ENCODE data around the gene MOB1B.
"Not testable (repeated sequence)": the region's sequence is repeated elsewhere in the genome, so short reads cannot be mapped to it uniquely, and the experiment has no call there.

Gene MOB1B

DNA sequence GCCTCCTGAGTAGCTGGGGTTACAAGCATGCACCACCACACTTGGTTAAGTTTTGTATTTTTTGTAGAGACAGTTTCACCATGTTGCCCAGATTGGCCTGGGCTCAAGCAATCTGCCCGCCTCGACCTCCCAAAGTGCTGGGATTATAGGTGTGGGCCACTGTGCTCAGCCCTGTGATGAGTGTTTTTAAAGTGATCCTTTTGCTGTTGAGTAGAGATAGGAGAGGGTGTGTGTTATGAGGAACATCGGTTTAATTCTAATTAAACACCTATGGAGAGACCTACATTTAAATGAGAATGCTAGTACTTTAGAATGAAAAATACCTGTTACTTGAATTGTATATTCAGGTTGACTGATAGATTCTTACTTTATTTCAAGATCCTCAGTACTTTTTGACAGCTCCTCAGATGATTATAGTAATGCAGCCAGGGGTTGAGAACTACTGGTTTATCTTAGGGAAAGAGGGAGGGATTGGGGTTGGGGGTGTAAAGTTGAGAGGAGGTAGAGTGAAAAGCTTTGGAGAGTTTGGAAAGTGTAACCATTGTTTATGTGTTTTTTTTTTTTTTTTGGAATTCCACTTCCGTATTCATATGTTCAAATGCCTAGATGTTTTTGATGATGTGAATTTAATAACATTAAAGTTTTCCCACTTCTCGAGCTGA lies 54.5 kb downstream of the MOB1B start:
- DNase-seq (ENCODE audit: low read depth, low spot score), result no peak

DNA sequence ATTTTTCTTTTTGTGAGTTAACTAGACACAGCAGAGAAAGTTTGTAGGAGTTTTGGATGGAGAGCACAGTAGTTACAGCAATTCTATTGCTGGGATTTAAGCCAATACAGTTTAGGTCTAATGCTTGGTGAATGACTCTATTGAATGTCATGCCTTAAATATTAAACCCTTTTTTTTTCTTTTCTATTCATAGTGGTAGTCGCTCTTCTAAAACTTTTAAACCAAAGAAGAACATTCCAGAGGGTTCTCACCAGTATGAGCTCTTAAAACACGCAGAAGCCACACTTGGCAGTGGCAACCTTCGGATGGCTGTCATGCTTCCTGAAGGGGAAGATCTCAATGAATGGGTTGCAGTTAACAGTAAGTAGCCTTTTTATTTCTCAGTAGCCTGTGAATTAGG lies 56.5 kb downstream of the MOB1B start:
- peak; percentile 90 for DNase-seq (ENCODE audit: low read depth, low spot score)

DNA sequence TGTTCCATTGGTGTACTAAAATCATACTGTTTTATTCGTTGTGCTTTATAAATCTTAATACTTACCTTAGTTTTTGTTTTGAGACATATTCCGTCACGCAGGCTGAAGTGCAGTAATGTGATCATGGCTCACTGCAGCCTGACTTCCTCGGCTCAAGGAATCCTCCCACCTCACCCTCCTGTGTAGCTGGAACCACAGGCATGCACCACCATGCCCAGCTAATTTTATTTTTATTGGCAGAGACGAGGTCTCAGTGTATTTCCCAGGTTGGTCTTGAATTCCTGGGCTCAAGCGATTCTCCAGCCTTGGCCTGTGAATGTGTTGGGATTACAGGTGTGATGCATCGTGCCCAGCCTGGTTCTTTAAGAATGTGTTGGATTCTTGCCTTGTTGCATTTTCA lies 66.9 kb downstream of the MOB1B start:
- DNase-seq (ENCODE audit: low read depth, low spot score), result peak; percentile 92

DNA sequence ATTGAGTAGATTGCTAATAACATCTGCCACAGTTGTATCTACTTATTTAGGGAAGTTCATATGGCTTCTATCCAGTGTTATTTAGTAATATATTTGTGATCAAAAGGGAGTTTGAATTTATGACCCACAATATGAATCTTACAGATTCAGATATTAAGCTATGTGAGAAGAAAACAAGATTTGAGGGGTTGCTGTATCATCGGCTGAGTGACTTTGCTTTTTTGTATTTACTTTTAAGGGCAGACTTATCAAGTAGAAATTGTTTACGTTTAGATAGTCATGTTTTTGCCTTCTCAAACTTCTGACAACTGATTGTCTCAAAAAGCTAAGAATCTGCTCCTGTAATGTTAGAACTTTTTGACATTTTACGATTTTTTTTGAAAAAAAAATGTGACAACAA lies 74.1 kb downstream of the MOB1B start:
- no peak for DNase-seq (ENCODE audit: low read depth, low spot score)

DNA sequence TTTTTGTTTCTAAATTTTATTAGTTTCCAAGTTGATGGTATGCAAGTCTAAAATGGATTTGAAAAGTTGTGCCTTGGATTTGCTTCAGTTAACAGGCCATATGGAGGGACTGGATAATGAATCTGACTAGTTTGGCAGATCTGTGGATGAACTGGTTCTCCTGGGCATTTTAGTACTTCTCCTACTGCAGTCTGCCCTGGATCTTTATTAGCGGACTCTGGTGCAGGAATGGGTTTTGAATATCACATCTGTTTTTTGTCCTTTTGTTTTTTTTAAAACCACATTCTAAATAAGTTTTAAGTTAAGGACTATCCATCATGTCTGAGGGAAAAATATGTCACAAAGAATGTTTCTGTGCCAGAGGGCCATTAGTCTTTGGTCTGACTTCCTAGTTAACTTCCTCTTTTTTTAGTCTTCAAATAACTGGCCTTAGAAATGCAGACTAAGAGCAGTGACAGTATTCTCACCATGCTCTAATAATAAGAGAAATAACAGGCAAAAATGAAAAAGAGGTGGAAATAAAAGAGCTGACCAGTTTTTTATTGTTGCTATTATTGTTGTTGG lies 77.4 kb downstream of the MOB1B start:
- no peak for DNase-seq (ENCODE audit: low read depth, low spot score)

DNA sequence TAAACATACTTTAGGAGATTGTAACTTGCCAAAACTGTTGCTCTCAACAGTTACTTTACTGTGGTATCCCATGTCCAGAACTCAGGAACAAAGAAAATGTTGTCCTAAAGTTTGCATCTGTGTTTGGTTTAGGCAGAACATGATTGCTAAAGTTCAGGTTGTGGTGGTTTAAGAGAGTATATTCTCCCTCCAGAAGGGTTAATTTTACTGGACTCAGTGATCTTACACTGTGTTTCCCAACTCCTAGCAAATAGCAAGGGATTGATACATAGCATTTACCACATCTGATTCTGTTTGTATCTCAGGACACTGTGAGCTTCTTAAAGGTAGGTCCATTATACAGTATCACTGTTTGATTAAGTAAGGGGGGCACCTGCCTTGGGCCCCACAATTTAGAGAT lies 78.0 kb downstream of the MOB1B start:
- DNase-seq (ENCODE audit: low read depth, low spot score), result no peak

DNA sequence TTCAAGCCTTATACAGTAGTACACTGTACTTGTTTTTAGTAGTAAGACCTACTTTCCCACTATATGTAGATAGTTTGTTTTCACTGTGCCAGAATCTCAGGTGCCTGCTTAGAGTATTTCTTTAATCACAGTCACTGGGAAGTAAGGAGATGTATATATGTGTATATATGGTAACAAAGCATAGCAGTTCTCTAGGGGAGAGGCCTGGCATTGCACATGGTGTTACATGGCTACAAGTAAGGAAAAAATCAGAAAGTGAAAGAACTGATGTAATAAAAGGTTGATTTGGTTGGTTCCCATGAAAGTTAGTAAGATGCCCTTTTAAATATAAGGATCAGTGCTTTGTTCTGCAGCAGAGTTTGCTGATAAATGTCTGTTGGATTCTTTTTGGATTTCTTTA lies 81.9 kb downstream of the MOB1B start:
- no peak for DNase-seq (ENCODE audit: low read depth, low spot score)

DNA sequence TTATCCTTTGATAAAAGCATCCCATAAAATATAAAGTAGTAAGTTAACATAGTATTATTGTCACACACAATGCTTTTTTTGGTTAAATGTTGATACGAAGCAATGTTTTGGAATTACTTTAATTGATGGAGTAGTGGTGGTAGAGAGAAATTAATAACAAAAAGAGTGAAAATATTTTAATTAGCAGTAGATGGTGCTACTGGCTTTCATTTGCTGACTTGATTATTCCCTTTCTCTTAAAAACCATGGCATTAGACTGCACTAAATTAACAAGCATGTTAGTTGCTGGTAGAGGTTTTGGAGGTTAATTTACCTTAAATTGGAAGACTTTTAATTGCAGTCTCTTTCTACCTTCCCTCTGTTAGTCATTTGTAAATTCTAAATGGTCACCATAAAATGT lies 82.4 kb downstream of the MOB1B start:
- DNase-seq (ENCODE audit: low read depth, low spot score), result no peak

DNA sequence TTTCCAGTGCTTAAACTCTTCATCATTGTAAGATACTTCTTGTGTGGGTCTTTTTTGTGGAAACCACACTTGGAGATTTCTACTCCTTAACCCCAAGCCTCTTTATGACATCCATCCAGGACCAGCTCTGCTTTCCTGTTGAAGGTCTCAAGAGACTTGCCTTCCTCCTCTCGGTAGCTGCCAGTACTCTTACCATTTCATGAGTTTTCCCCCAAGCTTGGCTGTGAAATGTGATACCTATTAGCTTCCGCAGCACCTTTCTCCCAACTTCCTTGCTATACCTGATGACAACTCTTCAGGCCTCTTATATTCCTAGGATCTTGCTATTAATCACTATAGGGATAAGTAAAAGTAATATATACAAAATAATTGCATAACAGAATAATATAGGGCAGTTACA lies 89.4 kb downstream of the MOB1B start:
- DNase-seq (ENCODE audit: low read depth, low spot score), result no peak

DNA sequence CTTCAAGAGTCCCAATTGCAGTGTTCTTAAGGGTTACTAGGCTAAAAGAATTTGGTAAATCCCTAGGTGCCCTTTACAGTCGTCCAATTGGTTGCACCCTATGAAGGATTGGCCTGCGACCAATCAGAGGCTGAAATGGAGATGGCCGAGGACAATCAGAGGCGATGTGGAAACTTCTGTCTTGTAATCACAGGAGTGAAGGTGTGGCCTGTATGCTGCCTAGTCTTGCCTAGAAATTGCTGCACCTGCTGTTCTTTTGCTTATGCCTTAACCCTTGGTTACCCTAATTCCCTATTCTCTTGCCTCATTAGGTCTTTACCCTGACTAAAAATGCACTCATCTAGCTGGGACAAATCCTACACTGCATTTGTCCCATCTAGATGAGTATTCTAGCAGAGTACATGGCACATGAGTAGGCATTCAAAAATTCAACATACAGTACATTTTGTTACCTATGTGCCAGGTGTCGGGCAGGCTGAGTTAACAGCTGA lies 90.3 kb downstream of the MOB1B start:
- no peak for DNase-seq (ENCODE audit: low read depth, low spot score)

DNA sequence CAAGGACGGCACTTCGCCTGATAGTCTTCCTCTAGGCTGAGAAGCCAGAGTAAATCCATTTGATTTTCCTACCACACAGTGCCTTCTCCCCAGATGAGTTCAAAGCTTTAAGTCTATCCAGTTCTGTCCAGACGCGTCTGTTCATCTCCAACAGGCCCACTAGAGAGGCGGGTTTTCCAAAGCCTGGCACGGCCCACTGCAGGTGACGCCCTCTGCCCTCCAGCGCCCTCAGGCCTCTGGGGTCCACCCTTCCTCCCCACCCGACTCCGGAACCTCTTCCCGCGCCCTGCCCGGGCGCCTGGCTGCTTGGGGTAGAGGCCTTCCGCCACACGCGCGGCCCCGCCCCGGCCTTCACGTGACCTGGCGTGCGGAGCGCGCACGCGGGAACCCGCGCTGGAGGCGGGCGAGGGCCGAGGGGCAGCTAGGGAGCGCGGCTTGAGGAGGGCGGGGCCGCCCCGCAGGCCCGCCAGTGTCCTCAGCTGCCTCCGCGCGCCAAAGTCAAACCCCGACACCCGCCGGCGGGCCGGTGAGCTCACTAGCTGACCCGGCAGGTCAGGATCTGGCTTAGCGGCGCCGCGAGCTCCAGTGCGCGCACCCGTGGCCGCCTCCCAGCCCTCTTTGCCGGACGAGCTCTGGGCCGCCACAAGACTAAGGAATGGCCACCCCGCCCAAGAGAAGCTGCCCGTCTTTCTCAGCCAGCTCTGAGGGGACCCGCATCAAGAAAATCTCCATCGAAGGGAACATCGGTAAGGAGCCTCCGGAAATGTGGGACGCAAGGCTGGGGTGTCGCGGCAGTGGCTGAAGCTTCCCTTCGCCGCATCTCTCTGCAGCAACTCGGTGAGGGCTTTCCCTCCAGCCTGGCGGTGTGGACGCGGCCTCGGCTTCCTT lies 91.3 kb downstream of the MOB1B start, which contains the start of gene DCK:
Gene DCK, plus strand, starts transcription at position 469 of the 888 bp plus-strand sequence. Its CDS starts 187 bp downstream, at position 656.
- DNase-seq (ENCODE audit: low read depth, low spot score), result peak; percentile 97

DNA sequence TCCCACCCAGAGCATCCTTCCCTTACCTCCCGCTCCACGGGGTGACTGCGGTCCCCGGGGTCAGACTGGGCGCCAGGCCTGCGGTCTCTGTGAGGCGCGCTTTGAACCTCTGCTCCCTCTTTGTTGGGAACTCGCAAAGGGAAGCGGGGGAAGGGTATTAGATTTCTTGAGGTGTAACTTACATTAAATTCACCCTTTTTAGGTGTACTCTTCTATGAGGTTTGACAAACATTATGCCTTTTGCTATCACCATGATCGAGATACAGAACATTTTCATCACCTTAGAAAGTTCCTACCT lies 91.8 kb downstream of the MOB1B start:
- no peak for DNase-seq (ENCODE audit: low read depth, low spot score)

DNA sequence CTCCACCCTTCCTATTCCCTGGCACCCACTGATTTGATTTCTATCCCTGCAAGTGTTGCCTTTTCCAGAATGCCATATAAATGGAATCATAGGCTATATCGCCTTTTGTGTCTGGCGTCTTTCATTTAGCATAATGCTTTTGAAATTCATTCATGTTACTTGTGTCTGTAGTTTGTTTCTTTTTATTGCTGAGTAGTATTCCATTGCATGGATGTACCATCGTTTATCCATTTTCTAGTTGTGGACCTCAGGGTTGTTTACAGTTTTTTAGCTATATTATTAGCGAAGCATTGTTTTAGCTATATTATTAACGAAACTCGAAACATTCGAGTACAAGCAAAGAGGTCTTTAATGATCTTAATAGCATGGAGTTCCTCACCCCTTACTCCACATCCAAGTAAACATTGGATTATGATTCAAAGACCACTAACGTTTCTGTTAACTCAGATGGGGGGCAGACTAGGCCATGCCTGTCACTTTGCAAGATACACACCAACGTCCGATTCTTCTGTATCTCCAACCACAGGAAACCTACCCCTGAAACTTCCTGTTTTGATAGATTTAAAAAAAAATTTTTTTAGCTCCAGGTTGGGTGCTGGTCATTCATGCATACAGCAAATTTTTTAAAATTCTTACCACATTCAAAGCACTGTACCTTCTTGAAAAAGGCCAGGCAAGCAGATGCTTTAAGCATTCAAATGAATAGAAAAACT lies 92.4 kb downstream of the MOB1B start:
- DNase-seq (ENCODE audit: low read depth, low spot score), result no peak

DNA sequence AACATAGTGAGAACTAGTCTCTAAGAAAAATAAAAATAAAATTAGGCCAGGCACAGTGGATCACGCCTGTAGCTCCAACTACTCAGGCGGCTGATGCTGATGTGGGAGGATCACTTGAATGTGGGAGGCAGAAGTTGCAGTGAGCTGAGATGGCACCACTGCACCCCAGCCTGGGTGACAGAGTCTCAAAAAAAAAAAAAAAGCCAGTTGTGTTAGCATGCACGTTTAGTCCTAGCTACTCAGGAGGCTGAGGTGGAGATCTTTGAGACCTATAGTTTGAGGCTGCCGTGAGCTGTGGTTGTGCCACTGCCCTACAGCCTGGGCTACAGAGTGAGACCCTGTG lies 93.8 kb downstream of the MOB1B start:
- no peak for DNase-seq (ENCODE audit: low read depth, low spot score)

DNA sequence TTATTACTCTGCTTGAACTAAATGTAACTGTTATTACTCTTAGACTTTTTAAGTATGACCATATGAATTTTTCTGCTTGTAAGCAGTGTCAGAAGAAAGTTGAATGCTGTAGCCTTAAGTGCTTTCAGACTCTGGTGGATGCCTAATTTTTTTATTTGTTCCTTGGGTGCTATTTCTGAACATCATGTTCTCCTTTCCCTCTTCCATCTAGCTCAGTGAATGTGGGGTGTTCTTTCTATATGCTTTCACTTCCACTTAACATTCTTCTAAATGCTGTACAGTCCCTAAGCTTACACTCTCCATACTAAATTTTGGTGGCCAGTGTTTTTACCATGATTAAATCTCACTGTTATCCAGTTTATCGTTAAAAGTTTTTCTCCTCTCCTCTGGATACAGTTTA lies 94.9 kb downstream of the MOB1B start:
- no peak for DNase-seq (ENCODE audit: low read depth, low spot score)

DNA sequence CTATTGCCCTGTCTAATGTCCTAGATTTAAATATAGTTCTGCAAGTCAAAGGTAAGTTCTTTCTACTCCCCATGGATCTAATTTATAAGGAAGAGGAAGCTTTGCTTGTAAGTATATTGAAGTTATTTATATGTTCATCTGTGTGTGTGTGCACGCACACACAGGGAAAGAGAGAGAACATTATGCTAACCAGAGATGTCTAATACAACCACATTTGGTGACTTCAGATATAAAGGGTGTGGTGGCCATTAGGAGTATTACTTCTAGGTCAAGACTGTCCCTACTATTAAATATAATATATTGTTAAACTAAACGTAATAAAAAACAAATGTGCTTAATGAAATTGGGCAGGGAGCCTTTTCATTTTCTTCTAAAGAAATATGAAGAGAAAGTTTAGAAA lies 95.4 kb downstream of the MOB1B start:
- no peak for DNase-seq (ENCODE audit: low read depth, low spot score)

DNA sequence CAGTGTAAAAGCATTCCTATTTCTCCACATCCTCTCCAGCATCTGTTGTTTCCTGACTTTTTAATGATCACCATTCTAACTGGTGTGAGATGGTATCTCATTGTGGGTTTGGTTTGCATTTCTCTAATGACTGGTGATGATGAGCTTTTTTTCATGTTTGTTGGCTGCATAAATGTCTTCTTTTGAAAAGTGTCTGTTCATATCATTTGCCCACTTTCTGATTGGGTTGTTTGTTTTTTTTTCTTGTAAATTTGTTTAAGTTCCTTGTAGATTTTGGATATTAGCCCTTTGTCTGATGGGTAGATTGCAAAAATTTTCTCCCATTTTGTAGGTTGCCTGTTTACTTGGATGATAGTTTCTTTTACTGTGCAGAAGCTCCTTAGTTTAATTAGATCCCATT lies 97.5 kb downstream of the MOB1B start:
- DNase-seq (ENCODE audit: low read depth, low spot score), result not testable (repeated sequence)

DNA sequence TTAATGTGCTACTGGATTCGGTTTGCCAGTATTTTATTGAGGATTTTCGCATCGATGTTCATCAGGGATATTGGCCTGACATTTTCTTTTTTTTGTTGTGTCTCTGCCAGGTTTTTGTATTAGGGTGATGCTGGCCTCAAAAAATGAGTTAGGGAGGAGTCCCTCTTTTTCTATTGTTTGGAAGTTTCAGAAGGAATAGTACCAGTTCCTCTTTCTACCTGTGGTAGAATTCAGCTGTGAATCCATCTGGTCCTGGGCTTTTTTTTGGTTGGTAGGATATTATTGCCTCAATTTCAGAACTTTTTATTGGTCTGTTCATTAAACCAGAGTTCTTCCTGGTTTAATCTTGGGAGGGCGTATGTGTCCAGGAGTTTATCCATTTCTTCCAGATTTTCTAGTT lies 99.2 kb downstream of the MOB1B start:
- DNase-seq (ENCODE audit: low read depth, low spot score), result not testable (repeated sequence)

DNA sequence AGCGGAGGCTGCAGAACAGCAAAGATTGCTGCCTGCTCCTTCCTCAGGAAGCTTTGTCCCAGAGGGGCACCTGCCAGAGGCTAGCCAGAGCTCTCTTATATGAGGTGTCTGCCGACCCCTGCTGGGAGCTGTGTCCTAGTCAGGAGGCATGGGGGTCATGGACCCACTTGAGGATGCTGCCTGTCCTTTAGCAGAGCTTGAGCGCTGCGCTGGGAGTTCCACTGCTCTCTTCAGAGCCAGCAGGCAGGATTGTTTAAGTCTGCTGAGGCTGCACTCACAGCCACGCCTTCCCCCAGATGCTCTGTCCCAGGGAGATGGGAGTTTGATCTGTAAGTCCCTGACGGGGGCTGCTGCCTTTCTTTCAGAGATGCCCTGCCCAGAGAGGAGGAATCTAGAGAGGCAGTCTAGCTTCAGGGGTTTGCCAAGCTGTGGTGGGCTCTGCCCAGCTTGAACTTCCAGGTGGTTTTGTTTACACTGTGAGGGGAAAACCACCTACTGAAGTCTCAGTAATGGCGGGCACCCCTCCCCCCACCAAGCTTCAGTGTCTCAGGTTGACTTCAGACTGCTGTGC lies 102.2 kb downstream of the MOB1B start:
- DNase-seq (ENCODE audit: low read depth, low spot score), result no peak

DNA sequence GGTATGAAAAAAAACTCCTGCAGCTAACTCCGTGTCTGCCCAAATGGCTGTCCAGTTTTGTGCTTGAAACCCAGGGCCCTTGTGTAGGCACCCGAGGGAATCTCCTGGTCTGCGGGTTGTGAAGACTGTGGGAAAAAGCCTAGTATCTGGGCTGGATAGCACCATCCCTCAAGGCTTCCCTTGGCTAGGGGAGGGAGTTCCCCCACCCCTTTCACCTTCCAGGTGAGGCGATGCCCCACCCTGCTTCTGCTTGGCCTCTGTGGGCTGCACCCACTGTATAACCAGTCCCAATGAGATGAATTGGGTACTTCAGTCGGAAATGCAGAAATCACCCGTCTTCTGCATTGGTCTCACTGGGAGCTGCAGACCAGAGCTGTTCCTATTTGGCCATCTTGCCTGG lies 102.9 kb downstream of the MOB1B start:
- DNase-seq (ENCODE audit: low read depth, low spot score), result not testable (repeated sequence)

DNA sequence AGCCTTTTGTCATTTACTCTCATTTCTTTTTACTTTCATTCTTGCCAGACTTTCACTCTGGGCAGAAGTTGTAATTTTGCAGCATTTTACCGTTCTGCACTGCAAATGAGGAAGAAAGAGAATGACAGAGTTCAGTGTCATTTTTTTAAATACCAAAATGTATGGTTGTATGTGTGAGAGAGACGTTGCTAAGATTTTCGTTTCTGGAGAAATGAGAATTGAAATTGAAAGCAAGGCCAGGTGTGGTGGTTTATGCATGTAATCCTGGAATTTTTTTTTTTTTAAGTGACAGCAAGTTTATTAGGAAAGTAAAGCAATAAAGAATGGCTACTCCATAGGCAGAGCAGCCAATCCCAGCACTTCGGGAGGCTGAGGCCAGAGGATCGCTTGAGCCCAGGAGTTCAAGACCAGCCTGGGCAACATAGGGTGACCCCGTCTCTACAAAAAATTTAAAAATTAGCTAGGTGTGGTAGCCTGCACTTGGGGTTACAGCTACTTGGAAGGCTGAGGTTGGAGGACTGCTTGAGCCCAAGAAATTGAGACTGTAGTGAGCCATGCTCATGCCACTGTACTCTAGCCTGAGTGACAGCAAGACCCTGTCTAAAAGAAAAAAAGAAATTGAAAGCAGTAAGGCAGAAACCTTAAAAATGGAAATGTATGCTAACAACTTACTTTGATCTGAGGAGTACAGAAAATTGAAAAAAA lies 104.2 kb downstream of the MOB1B start:
- no peak for DNase-seq (ENCODE audit: low read depth, low spot score)

Measured in astrocyte of the hippocampus (primary cell).